ENCODE data around the gene ZMYND10. TPM values are rescaled to one million over a fixed set of nuclear protein-coding genes. Genes with fewer than 3 reads are reported as not detected.

Gene ZMYND10
- total and polyA plus RNA-seq, 2 experiments from 2014 or later: 0.61 to 1.5 TPM

- H3K79me2 ChIP-seq (ENCODE audit: insufficient read depth): no peaks in the 10 kb centered on the region
- no peak overlapping the region for H3K27ac ChIP-seq
- no peaks in the 10 kb centered on the region for H3K36me3 ChIP-seq (ENCODE audit: low read depth)
- H3F3A ChIP-seq (ENCODE audit: insufficient read depth): no peaks in the 10 kb centered on the region
- WGBS, 2 experiments (ENCODE audit: low coverage in 1 of 2, low lambda C conversion rate in 2 of 2, missing lambda C conversion rate in 2 of 2): 63% methylated on average over 8 of the region's 8 CpGs
- H2AFZ ChIP-seq: no peak overlapping the region
- no peaks in the 10 kb centered on the region for H3K4me1 ChIP-seq (ENCODE audit: insufficient read depth)
- in situ Hi-C loops (cut with MboI): no loop called here
- H3K27me3 ChIP-seq (replicated peaks; ENCODE audit: insufficient read depth): 0 out of 2 replicates have a peak, but pooled peaks cover 6% of the 10 kb centered on the region
- no peak for TF ChIP-seq EZH2phosphoT487 (IDR thresholded peaks at IDR 0.05; ENCODE audit: insufficient read depth, low read depth)
- TF ChIP-seq EZH2 (IDR thresholded peaks at IDR 0.05; ENCODE audit: insufficient read depth, poor library complexity, severe bottlenecking): no peak
- H3K9me2 ChIP-seq (ENCODE audit: insufficient read depth): no peaks in the 10 kb centered on the region
- no peak overlapping the region for H3K4me3 ChIP-seq
- H3K4me2 ChIP-seq (ENCODE audit: unreplicated experiment): no peak overlapping the region
- no peak overlapping the region for H3K9ac ChIP-seq
- no peaks in the 10 kb centered on the region for H4K20me1 ChIP-seq (ENCODE audit: insufficient read depth)
- H3K9me3 ChIP-seq (ENCODE audit: low read depth): no peaks in the 10 kb centered on the region
- DNase-seq: no peak
Measured at GRCh38 chr3:50372349-50372748, 26.8 kb upstream of the ZMYND10 start.

GRCh38 chr3:50371133-50371685 lies 25.7 kb upstream of the ZMYND10 start:
- DNase-seq: peak; percentile 58
- Histone ChIP-seq H4K20me1 (ENCODE audit: insufficient read depth) (no peaks in the 10 kb centered on the region), H3K9me2 (ENCODE audit: insufficient read depth) (no peaks in the 10 kb centered on the region), H3K4me3 (no peak overlapping the region), H3K4me2 (ENCODE audit: unreplicated experiment) (no peak overlapping the region), H3K9ac (no peak overlapping the region), H3K4me1 (ENCODE audit: insufficient read depth) (no peaks in the 10 kb centered on the region), H3K36me3 (ENCODE audit: low read depth) (no peaks in the 10 kb centered on the region), H2AFZ (no peak overlapping the region), H3K27me3 (replicated peaks; ENCODE audit: insufficient read depth) (0 out of 2 replicates have a peak, but pooled peaks cover 6% of the 10 kb centered on the region), H3K27ac (no peak overlapping the region), H3F3A (ENCODE audit: insufficient read depth) (no peaks in the 10 kb centered on the region), H3K79me2 (ENCODE audit: insufficient read depth) (no peaks in the 10 kb centered on the region), H3K9me3 (ENCODE audit: low read depth) (no peaks in the 10 kb centered on the region)
- WGBS, 2 experiments (ENCODE audit: low coverage in 1 of 2, low lambda C conversion rate in 2 of 2, missing lambda C conversion rate in 2 of 2): 73 to 90% methylated on average over 2 to 3 of the region's 3 CpGs
- TF ChIP-seq EZH2 (IDR thresholded peaks at IDR 0.05; ENCODE audit: insufficient read depth, poor library complexity, severe bottlenecking) (no peak), EZH2phosphoT487 (IDR thresholded peaks at IDR 0.05; ENCODE audit: insufficient read depth, low read depth) (no peak)
- in situ Hi-C loops (cut with MboI): no loop called here

DNA sequence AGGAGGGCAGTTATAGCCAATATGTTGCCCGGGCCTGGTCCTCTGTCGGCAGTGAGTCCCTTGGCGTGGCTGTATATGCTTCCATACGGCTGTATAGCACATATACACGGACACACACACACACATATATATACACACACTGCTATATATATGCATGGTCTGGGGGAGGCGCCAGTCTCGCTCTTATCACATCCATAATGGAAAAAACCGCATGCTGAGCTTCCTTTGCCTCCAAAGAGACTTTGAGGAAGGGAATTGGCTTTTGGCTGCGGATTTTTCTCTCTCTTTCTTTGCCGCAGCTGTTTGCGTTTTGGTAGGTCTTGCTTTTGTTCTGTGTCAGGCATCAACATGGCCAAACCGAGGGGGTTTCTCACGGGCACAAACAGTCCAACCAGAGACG lies 25.1 kb upstream of the ZMYND10 start:
- 16 to 23% methylated on average over 14 of the region's 14 CpGs for WGBS, 2 experiments (ENCODE audit: low coverage in 1 of 2, low lambda C conversion rate in 2 of 2, missing lambda C conversion rate in 2 of 2)
- Histone ChIP-seq H3K9me3 (ENCODE audit: low read depth) (no peaks in the 10 kb centered on the region), H3K9ac (no peak overlapping the region), H3K9me2 (ENCODE audit: insufficient read depth) (no peaks in the 10 kb centered on the region), H4K20me1 (ENCODE audit: insufficient read depth) (no peaks in the 10 kb centered on the region), H3K27me3 (replicated peaks; ENCODE audit: insufficient read depth) (0 out of 2 replicates have a peak, but pooled peaks cover 6% of the 10 kb centered on the region), H3K4me2 (ENCODE audit: unreplicated experiment) (no peak overlapping the region), H3K27ac (no peak overlapping the region), H3F3A (ENCODE audit: insufficient read depth) (no peaks in the 10 kb centered on the region), H3K4me3 (no peak overlapping the region), H3K36me3 (ENCODE audit: low read depth) (no peaks in the 10 kb centered on the region), H2AFZ (no peak overlapping the region), H3K79me2 (ENCODE audit: insufficient read depth) (no peaks in the 10 kb centered on the region), H3K4me1 (ENCODE audit: insufficient read depth) (no peaks in the 10 kb centered on the region)
- in situ Hi-C loops (cut with MboI): no loop called here
- peak; percentile 42 for DNase-seq
- TF ChIP-seq EZH2 (IDR thresholded peaks at IDR 0.05; ENCODE audit: insufficient read depth, poor library complexity, severe bottlenecking) (no peak), EZH2phosphoT487 (IDR thresholded peaks at IDR 0.05; ENCODE audit: insufficient read depth, low read depth) (no peak)

DNA sequence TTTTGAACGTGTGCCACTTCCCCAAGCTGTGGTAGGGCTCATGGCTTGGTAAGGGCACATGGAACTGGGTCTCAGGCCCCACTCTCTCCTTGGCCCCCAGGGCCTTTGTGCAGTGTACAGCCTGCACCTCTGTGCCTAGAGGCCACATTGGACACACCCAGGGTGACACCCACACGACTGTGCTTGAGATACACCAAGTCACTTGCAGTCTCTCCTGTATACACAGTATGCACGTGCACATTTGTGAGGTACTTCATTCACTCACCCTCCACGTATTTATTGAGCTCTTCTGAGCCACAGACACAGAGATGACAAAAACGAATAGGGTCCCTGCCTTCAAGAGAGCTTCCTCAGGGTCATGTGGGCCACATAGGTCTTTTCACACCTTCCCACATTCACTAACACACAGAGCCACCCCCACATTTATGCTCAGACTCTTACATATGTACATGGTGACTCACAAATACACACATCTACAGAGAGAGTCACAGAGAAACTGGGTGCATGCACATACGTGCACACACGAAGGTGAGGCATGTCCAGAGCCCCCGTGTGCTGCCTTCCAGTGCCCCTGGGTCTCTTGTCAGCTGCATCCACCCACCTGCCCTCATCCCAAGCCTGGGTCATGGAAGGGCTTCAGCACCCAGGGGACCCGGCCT lies 23.6 kb upstream of the ZMYND10 start:
- Histone ChIP-seq H3K4me3 (no peak overlapping the region), H3K27me3 (replicated peaks; ENCODE audit: insufficient read depth) (0 out of 2 replicates have a peak, but pooled peaks cover 6% of the 10 kb centered on the region), H3K79me2 (ENCODE audit: insufficient read depth) (no peaks in the 10 kb centered on the region), H3K9me2 (ENCODE audit: insufficient read depth) (no peaks in the 10 kb centered on the region), H4K20me1 (ENCODE audit: insufficient read depth) (no peaks in the 10 kb centered on the region), H3K4me2 (ENCODE audit: unreplicated experiment) (no peak overlapping the region), H3F3A (ENCODE audit: insufficient read depth) (no peaks in the 10 kb centered on the region), H3K36me3 (ENCODE audit: low read depth) (no peaks in the 10 kb centered on the region), H2AFZ (no peak overlapping the region), H3K27ac (no peak overlapping the region), H3K9ac (no peak overlapping the region), H3K4me1 (ENCODE audit: insufficient read depth) (no peaks in the 10 kb centered on the region), H3K9me3 (ENCODE audit: low read depth) (no peaks in the 10 kb centered on the region)
- WGBS, 2 experiments (ENCODE audit: low coverage in 1 of 2, low lambda C conversion rate in 2 of 2, missing lambda C conversion rate in 2 of 2): 52 to 58% methylated on average over 9 of the region's 9 CpGs
- no peak for TF ChIP-seq EZH2phosphoT487 (IDR thresholded peaks at IDR 0.05; ENCODE audit: insufficient read depth, low read depth)
- TF ChIP-seq EZH2 (IDR thresholded peaks at IDR 0.05; ENCODE audit: insufficient read depth, poor library complexity, severe bottlenecking): no peak
- in situ Hi-C loops (cut with MboI): no loop called here
- DNase-seq: no peak
